Stomach (tissue), 4 donors: ENCODE results near the gene PAX5.

ENCODE experiments used
- CTCF ChIP-seq, 7 experiments: fragments of 450-650 bp in 4 of 7; fragments of 200-600 bp in 3 of 7; sonication (generic) in 3 of 7; IDR thresholded peaks; one replicate each; pipeline ENCODE4 v1.5.1; 2016 to 2019; ENCODE audit warnings: antibody characterized with exemption in 7 of 7, control low read depth in 2 of 7, mild to moderate bottlenecking in 1 of 7
- EP300 ChIP-seq: sonication (generic); formaldehyde crosslinking; IDR thresholded peaks from one replicate; pipeline ENCODE4 v1.6.1; 2017; ENCODE audit warnings: antibody characterized with exemption
- POLR2A ChIP-seq, 4 donors: fragments of 450-650 bp; IDR thresholded peaks; one replicate each; pipeline ENCODE4 v1.6.1; 2016; ENCODE audit warnings: antibody characterized with exemption in 4 of 4, control low read depth in 2 of 4, mild to moderate bottlenecking in 1 of 4, moderate library complexity in 1 of 4

- TF ChIP-seq POLR2A (IDR thresholded peaks at IDR 0.05) (no peak), CTCF (IDR thresholded peaks at IDR 0.05) (no peak), EP300 (no peak)
These were observed 86.0 kb downstream of the PAX5 start for GRCh38 chr9:36948051-36948450.
